Ascending aorta (tissue), 2 donors: ENCODE measurements around the gene SETD7. TPM values are rescaled to one million over a fixed set of nuclear protein-coding genes. Genes with fewer than 3 reads are reported as not detected.

Experiments used
- DNase-seq, 2 donors: peaks; one replicate each; pipeline ENCODE4 v3.0.0-alpha.2; 2019; ENCODE audit warnings: low spot score in 2 of 2
- H3K27ac ChIP-seq, 2 donors: fragments of 200-600 bp; sonication (generic); one replicate each; pipeline ENCODE4 v1.5.1; 2016 to 2017; ENCODE audit warnings: mild to moderate bottlenecking in 1 of 2
- H3K27me3 ChIP-seq: fragments of 200-600 bp; sonication (generic); one replicate; pipeline ENCODE4 v1.5.1; 2017
- H3K36me3 ChIP-seq, 2 donors: fragments of 200-600 bp; sonication (generic); one replicate each; pipeline ENCODE4 v1.5.1; 2016
- H3K4me1 ChIP-seq, 2 donors: fragments of 200-600 bp; sonication (generic); one replicate each; pipeline ENCODE4 v1.5.1; 2016 to 2017; ENCODE audit warnings: mild to moderate bottlenecking in 1 of 2
- H3K4me3 ChIP-seq, 2 donors: fragments of 200-600 bp; sonication (generic); one replicate each; pipeline ENCODE4 v1.5.1; 2016 to 2017; ENCODE audit warnings: mild to moderate bottlenecking in 1 of 2
- H3K9me3 ChIP-seq, 2 donors: fragments of 200-600 bp; sonication (generic); one replicate each; pipeline ENCODE4 v1.5.1; 2016
- intact Hi-C: fragments of 100-400 bp; cut with DNase I; formaldehyde crosslinking; loops from one replicate; pipeline ENCODE4 v1.15.1; 2023
- total RNA-seq: library from RNA; depleted of rRNA; stranded (reverse); fragments of >200 nt; gene quantifications from one replicate; pipeline ENCODE4 v1.1.0, GENCODE V29; 2016
- TF ChIP-seq, protein P1 (sequence below), 3 experiments: fragments of 200-600 bp in 2 of 3; fragments of 450-650 bp in 1 of 3; sonication (generic) in 2 of 3; IDR thresholded peaks; one replicate each; pipeline ENCODE4 v1.5.1; 2016 to 2019; ENCODE audit warnings: antibody characterized with exemption in 3 of 3, mild to moderate bottlenecking in 1 of 3, moderate library complexity in 1 of 3

Gene SETD7
- 33.2 TPM for total RNA-seq

DNA sequence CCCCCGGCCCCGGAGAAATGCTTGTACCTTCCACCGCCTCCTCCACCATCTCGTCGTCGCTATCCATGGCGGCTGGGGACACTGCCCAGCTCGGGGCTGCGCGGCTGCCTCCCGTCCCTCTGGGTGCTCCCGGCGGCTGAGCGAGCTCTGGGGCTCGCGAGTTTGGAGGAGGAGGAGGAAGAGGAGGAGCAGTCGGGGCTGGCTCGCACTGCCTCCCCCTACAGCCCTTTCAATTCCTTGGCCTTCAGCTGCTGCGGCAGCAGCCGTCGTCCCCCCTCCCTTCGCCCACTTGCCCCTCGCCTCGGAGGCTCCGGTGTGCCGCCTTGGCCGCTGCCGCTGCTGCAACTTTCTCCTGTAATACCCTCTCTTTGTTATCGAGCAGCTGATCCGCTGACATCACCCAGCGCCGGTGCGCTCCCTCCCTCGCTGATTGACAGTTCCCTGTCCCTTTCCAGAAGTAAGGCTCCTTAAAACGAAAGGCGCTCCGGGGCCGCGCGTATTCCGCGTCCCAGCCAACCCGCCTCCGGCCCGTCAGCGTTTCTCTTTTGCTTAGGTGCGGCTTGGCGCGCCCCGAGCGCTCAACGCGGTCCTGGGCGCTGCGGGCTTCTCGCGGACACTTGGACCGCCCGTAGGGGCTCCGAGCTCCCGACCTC, at the start of gene SETD7:
TSS of gene SETD7 (minus strand) at position 149 of the 653 bp plus-strand sequence. CDS start at position 67, 82 bp downstream.
- Histone ChIP-seq H3K27me3 (no peaks in the 10 kb centered on the region), H3K4me1 (peaks cover 0 to 24% of the 10 kb centered on the region in 2 donors), H3K9me3 (no peaks in the 10 kb centered on the region), H3K27ac (peak within 1 kb of the TSS; percentile 99 to 100), H3K36me3 (no peaks in the 10 kb centered on the region), H3K4me3 (peak within 1 kb of the TSS; percentile 82 to 99)
- DNase-seq: peak; percentile 43 to 87
- TF ChIP-seq, protein P1, sequence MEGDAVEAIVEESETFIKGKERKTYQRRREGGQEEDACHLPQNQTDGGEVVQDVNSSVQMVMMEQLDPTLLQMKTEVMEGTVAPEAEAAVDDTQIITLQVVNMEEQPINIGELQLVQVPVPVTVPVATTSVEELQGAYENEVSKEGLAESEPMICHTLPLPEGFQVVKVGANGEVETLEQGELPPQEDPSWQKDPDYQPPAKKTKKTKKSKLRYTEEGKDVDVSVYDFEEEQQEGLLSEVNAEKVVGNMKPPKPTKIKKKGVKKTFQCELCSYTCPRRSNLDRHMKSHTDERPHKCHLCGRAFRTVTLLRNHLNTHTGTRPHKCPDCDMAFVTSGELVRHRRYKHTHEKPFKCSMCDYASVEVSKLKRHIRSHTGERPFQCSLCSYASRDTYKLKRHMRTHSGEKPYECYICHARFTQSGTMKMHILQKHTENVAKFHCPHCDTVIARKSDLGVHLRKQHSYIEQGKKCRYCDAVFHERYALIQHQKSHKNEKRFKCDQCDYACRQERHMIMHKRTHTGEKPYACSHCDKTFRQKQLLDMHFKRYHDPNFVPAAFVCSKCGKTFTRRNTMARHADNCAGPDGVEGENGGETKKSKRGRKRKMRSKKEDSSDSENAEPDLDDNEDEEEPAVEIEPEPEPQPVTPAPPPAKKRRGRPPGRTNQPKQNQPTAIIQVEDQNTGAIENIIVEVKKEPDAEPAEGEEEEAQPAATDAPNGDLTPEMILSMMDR (IDR thresholded peaks at IDR 0.05): peak in 1 of 3 experiments; percentile 5
- intact Hi-C loops: loop anchor here (2.0 to 10.0 kb wide), 6 partner anchors 15 to 819 kb away; partner anchors contain the start of genes ELF2 and SCOC

DNA sequence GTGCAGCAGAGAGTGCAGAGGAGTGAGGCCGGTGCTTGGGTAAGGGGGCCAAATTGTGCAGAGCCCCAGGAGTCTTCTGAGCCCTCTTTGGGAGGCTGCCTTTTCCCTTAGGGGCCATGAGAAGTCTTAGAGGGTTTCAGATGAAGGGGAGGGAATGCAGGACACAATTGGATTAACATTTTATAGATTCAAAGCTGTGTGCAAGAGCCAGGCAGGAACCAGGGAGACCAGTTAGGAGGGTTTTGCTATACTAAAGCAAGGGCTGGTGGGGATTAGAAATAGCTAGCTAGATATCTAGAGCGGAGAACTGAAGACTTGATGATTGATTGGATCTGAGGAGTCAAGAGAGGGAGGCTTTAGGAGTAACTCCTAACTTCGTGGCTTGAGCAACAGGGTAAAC, 49.5 kb upstream of the SETD7 start:
- Histone ChIP-seq H3K27ac (no peak overlapping the region), H3K4me1 (no peaks in the 10 kb centered on the region), H3K4me3 (no peak overlapping the region), H3K36me3 (no peaks in the 10 kb centered on the region), H3K27me3 (no peaks in the 10 kb centered on the region), H3K9me3 (no peaks in the 10 kb centered on the region)
- TF ChIP-seq, protein P1 (IDR thresholded peaks at IDR 0.05): no peak
- no peak for DNase-seq
- intact Hi-C loops: loop anchor here (2.0 kb wide), 1 partner anchor 45 kb away; no protein-coding TSS in a partner anchor

DNA sequence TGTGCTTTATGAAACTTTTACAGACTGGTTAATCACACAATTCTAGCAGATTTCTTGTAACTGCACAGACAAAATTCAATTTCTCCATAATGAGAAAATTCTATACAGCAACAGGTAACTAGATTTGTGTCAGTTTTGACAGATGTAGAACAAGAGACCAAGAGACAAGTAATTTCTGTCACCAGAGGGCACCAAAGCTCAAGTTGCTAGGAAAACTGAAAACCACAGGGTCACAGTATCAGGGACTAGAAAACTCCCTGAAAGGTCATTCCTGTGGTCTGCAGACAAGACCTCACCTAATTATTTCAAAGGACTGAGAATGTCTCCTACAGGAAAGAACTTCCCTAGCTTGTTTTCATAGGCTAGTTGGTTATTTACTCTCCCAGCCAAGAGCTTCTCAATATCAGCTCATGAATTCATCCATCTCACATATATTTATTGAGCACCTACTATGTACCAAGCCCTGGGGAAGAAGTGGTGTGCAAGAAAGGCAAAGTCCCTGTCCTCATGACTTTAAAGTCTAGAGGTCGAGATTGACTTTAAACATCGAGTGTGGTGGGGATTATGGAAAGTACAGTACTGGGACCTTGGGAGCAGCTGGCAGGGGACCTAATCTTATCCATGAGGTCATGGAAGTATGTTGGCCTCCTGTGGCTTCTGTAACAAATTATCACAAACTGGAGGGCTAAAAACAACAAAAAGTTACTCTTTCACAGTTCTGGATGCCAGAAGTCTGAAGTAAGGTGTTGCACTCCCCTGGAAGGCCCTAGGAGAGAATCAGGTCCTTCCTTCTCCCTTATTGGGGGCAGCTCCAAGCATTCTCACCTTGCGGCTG, 47.8 kb upstream of the SETD7 start:
- H3K9me3 ChIP-seq: no peaks in the 10 kb centered on the region
- H3K4me1 ChIP-seq: no peaks in the 10 kb centered on the region
- TF ChIP-seq, protein P1 (IDR thresholded peaks at IDR 0.05): peak; percentile 52 to 67 (median 62)
- no peaks in the 10 kb centered on the region for H3K36me3 ChIP-seq
- intact Hi-C loops: loop anchor here (2.0 kb wide), 1 partner anchor 47 kb away; no protein-coding TSS in a partner anchor
- no peak for DNase-seq
- H3K27me3 ChIP-seq: no peaks in the 10 kb centered on the region
- H3K4me3 ChIP-seq: no peak overlapping the region
- no peak overlapping the region for H3K27ac ChIP-seq

DNA sequence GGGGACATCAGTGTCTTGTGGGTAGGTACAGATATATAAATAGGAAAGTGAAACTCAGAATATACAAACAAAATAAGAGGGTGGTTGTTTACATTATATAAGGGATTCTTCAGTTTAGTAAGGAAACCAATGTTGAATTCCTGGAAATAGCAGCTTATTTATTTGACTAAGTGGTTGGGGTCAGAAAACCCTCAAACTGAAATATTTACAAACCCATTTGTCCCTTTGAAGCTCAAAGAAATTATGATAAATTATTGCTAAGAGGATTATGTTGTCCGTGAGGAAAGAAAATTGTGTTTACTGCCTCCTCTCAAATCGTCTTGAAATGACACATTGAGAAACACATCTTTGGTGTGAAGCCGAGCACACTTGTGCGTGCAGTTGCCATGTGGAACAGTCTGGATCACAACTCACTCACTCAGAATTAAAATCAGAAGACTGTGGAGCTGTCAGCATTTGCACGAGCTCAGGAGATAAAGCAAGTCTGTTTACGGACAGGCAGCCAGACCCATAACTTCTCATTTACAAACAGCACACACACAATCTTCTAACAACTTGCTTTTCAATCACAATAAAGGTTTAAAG, 46.8 kb upstream of the SETD7 start:
- intact Hi-C loops: no loop called here
- no peaks in the 10 kb centered on the region for H3K4me1 ChIP-seq
- H3K27ac ChIP-seq: no peak overlapping the region
- no peaks in the 10 kb centered on the region for H3K9me3 ChIP-seq
- no peak overlapping the region for H3K4me3 ChIP-seq
- no peak for DNase-seq
- no peaks in the 10 kb centered on the region for H3K36me3 ChIP-seq
- TF ChIP-seq, protein P1 (IDR thresholded peaks at IDR 0.05): no peak
- H3K27me3 ChIP-seq: no peaks in the 10 kb centered on the region

DNA sequence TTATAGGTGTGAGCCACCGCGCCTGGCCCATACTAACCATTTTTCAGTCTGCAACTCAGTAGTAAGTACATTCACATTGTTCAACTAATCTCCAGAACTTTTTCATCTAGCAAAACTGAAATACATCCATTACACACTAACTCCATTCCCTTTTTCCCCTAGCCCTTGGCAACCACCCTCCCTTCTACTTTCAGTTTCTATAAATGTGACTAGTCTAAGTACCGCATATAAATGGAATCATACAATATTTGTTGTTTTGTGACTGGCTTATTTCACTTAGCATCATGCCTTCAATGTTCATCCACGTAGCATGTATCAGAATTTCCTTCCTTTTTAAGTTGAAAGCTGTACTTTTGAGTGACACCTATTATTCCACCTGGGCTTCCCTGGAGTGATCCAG, 44.6 kb upstream of the SETD7 start:
- no peaks in the 10 kb centered on the region for H3K27me3 ChIP-seq
- H3K27ac ChIP-seq: no peak overlapping the region
- intact Hi-C loops: no loop called here
- no peaks in the 10 kb centered on the region for H3K4me1 ChIP-seq
- no peak overlapping the region for H3K4me3 ChIP-seq
- TF ChIP-seq, protein P1 (IDR thresholded peaks at IDR 0.05): no peak
- no peak for DNase-seq
- H3K36me3 ChIP-seq: no peaks in the 10 kb centered on the region
- H3K9me3 ChIP-seq: no peaks in the 10 kb centered on the region
